ENCODE measurements around the gene RFFL. TPM values are rescaled to one million over a fixed set of nuclear protein-coding genes. Genes with fewer than 3 reads are reported as not detected.

The RFFL gene
- total and polyA plus RNA-seq, 9 of the 15 experiments (the other 6 are each of a cell fraction or from before 2014, with no cell fraction given): 3.4 to 18.1 (median 12.8) TPM

- TF ChIP-seq CREBBP (IDR thresholded peaks at IDR 0.05; ENCODE audit: low read depth, low read length) (no peak), JUND (IDR thresholded peaks at IDR 0.05; ENCODE audit: borderline replicate concordance, low read depth, low read length) (no peak), JUND (tag; IDR thresholded peaks at IDR 0.05; ENCODE audit: borderline replicate concordance, low read depth, low read length) (0 out of 3 replicates have a peak, but pooled peaks have one; percentile 14), NR4A1 (CRISPR knock-in tag; IDR thresholded peaks at IDR 0.05) (no peak), NR4A1 (tag; IDR thresholded peaks at IDR 0.05) (no peak), RBM25 (IDR thresholded peaks at IDR 0.05; ENCODE audit: low read depth, low read length, severe bottlenecking) (no peak), ZNF695 (CRISPR knock-in tag; IDR thresholded peaks at IDR 0.05) (no peak), XRCC5 (IDR thresholded peaks at IDR 0.05; ENCODE audit: low read depth, low read length) (no peak), MYC (IDR thresholded peaks at IDR 0.05; ENCODE audit: low read depth, low read length) (0 out of 2 replicates have a peak, but pooled peaks have one; percentile 33), MYC (CRISPR knock-in tag; IDR thresholded peaks at IDR 0.05; ENCODE audit: borderline replicate concordance, low read depth) (no peak), NEUROD1 (IDR thresholded peaks at IDR 0.05; ENCODE audit: borderline replicate concordance, low read depth, low read length, partially characterized antibody) (no peak), POLR2H (tag; IDR thresholded peaks at IDR 0.05; ENCODE audit: low read depth) (peak; percentile 65; the same call in 1 of the 2 replicates), BRD9 (IDR thresholded peaks at IDR 0.05; ENCODE audit: low read depth, partially characterized antibody) (no peak), ILF3 (IDR thresholded peaks at IDR 0.05; ENCODE audit: borderline replicate concordance) (no peak), NR2C1 (IDR thresholded peaks at IDR 0.05) (no peak), NR2C1 (tag; IDR thresholded peaks at IDR 0.05) (peak; percentile 38; the same call in 1 of the 2 replicates), KLF10 (CRISPR knock-in tag; IDR thresholded peaks at IDR 0.05) (no peak), TAF9B (IDR thresholded peaks at IDR 0.05; ENCODE audit: partially characterized antibody) (no peak), CC2D1A (IDR thresholded peaks at IDR 0.05) (no peak), ZNF146 (CRISPR knock-in tag; IDR thresholded peaks at IDR 0.05; ENCODE audit: unreplicated experiment) (no peak), NFRKB (IDR thresholded peaks at IDR 0.05; ENCODE audit: low read depth) (no peak), ZNF311 (CRISPR knock-in tag; IDR thresholded peaks at IDR 0.05) (0 out of 2 replicates have a peak, but pooled peaks have one; percentile 4), HMGN3 (IDR thresholded peaks at IDR 0.05; ENCODE audit: borderline replicate concordance, extremely low read depth, insufficient read length, low read depth, low read length) (no peak), BACH1 (tag; IDR thresholded peaks at IDR 0.05) (peak; percentile 20; the same call in 1 of the 2 replicates), ARHGAP35 (IDR thresholded peaks at IDR 0.05; ENCODE audit: partially characterized antibody) (no peak), ZBTB8A (IDR thresholded peaks at IDR 0.05; ENCODE audit: partially characterized antibody) (no peak), ZNF174 (CRISPR knock-in tag; IDR thresholded peaks at IDR 0.05) (no peak), KDM4B (IDR thresholded peaks at IDR 0.05; ENCODE audit: borderline replicate concordance in 2 of 2, low read depth in 1 of 2) (no peak), CHAMP1 (IDR thresholded peaks at IDR 0.05) (no peak)
- TF ChIP-seq, protein P1, sequence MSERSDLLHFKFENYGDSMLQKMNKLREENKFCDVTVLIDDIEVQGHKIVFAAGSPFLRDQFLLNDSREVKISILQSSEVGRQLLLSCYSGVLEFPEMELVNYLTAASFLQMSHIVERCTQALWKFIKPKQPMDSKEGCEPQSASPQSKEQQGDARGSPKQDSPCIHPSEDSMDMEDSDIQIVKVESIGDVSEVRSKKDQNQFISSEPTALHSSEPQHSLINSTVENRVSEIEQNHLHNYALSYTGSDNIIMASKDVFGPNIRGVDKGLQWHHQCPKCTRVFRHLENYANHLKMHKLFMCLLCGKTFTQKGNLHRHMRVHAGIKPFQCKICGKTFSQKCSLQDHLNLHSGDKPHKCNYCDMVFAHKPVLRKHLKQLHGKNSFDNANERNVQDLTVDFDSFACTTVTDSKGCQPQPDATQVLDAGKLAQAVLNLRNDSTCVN (CRISPR knock-in tag; IDR thresholded peaks at IDR 0.05): no peak
Measured at GRCh38 chr17:35051183-35051578, 12.3 kb downstream of the RFFL start (continued).

All from K562 (cell line).